T1000 (cell line): ENCODE results near the gene UBN1.
"Not testable (repeated sequence)": the region's sequence is repeated elsewhere in the genome, so short reads cannot be mapped to it uniquely, and the experiment has no call there.

Experiments
- DNase-seq: peaks from one replicate; lab custom pipeline; 2025; ENCODE audit warnings: mixed read lengths; lab: John Stamatoyannopoulos, UW

Gene UBN1

DNA sequence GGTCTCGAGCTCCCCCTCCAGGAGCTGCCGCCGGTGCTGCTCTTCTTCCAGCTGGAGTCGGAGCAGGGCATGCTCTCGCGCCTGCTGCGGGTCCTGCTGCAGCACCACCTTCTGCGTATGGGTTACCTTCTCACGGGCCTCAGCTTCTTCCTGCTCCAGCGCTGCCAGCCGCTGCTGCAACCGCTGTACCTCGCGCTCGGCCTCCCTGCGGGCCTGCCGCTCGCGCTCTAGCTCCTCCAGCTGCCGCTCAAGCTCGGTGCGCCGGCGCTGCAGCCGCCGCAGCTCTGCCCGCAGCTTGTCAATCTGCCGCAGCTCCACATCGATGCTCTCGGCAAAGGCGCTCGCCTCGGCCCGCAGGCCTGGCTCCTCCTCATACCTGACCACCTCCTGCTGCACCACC is 36.9 kb downstream of the UBN1 start:
- no peak for DNase-seq

DNA sequence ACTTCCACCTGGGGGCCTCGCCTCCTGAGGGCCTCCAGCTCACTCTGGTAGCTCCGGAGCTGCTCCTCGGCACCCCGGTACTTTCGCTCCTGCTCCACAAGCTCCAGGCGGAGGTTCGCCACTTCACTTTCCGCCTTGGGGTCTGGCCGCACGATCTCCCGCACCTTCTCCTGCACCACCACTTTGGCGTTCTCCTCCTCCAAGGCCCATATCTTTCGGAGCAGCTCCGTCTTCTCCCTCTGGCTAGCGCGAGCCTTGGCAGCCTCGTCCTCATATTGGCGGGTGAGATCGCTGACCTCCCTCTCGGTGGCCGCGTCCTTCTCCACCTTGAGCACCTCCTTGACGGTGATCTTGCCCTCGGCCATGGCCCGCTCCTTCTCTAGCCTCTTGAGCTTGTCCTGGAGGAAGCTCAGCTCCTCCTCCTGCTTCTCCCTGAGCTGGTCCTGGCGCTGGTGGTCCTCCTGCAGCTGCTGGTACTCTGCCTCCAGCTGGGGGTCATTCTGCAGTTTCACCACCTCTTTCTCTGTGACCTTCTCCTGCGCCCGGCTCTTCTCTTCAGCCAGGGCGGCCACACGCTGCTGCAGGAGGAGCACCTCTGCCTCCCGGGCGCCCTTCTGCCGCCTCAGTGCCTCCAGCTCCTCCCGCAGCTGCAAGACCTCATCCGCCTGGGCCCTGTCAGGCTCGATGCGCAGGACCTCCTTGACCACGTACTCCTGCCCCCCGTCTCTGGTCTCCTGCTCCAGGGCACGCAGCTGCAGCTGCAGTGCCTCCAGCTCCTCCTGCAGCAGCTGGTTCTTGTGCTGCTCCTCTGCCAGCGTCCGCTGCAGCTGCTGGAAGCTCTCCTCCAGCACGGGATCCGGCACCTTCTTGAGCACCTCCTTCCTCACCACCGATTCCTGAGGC is 37.9 kb downstream of the UBN1 start:
- no peak for DNase-seq

- no peak for DNase-seq
Measured at GRCh38 chr16:4886151-4886550, 38.9 kb downstream of the UBN1 start.

DNA sequence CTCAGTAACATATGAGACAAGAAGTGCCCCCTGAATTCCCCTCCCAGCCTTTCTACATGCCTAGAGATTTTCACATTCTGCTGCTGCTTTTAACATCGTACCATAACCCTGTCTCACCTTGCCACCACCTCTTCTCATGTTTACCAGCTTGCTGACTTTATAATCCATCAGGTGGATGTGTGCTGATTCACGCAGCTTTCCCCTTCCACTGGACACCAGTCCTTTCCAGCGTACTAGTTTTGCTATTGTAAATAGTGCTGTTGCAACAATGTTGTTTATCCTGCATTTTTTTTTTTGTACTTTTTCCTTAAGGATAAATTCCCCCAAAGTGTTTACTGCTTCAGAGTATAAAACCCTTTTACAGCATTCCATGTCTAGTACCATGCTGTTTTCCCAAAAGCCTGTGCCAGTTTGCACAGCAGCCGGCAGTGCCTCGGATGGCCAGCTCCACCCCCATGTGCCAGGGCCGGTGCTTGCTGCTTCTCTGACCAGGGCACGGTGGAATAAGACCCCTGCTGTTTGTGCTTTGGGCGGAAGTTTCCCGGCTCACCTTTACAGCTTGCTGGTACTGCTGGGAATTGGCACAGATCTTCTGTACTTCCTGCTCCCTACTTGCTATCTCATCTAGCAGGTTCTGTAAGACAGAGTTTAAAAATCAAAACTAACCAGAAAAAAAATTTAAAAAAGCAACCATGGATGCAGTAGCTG is 41.3 kb downstream of the UBN1 start:
- DNase-seq = no peak

DNA sequence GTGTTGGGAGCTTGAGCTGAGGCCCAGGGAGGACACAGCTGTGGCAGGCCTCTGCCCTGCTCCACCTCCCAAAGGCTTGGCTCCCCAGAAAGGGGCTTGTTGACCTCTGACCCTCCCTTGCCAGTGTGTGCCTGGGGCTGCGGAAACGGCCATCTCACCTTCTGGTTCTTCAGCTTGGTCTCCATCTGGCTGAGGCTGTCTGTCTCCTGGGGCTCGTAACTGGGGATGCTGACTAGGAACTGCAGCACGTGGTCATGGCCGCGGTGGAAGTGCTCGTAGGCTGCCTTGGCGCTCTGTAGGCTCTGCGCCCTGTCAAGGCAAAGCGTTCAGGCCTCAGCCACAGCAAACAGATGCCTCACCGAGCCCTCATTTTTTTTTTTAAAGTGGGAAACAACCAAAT is 42.7 kb downstream of the UBN1 start:
- no peak for DNase-seq

DNA sequence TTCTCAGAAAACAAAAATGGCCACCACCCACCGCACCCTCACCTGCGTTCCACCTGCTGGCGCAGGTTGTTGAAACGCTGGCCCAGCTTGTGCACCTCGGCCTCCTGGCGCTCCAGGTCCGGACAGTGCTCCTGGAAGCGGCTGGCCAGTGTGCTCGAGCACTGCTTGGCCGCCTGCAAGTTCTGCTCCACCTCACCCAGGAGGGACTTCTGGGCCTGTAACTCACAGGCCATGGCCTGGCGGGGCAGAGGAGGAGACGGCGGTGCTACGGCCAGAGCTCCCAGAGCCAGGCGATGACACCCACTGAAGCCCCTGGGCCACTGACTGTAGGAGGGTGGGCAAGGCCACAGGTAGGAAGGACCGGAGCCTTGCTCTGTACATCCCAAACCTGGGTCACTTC is 43.4 kb downstream of the UBN1 start:
- DNase-seq = no peak

DNA sequence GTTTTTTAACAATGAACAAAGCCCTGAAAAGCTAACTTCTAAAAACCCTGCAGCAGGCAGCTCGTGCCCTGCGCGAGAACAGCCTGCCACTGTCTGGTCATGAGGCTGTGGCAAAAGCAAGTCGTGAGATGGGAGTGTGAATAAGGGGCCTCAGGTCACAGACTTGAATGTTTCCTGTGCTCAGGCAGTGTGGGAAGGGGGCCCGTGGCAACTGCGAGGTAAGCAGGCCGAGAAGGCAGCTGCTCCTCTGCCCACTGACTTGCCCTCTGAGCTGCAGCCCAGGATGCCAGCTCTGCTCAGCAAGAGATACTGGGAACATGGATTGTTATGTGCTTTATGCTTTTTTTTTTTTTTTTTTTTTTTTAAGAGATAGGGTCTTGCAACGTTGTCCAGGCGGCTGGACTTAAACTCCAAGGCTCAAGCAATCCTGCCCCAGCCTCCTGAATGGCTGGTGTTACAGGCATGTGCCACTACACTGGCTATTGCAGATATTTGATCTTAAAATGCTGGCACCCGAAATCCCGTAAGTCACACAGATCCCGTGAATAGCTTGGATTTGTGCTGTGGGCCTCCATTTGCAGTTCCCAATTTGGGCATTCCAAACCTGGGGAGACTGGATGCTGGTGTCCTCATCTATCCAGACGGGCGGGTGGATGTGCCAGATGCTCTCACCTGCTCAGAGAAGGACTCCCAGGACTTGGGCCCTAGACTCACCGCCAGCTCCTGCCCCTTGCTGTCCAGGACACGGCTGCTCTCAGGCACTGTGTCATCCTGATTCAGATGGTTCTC is 44.0 kb downstream of the UBN1 start:
- no peak for DNase-seq

GRCh38 chr16:4891886-4892216 is 44.6 kb downstream of the UBN1 start:
- DNase-seq = no peak

DNA sequence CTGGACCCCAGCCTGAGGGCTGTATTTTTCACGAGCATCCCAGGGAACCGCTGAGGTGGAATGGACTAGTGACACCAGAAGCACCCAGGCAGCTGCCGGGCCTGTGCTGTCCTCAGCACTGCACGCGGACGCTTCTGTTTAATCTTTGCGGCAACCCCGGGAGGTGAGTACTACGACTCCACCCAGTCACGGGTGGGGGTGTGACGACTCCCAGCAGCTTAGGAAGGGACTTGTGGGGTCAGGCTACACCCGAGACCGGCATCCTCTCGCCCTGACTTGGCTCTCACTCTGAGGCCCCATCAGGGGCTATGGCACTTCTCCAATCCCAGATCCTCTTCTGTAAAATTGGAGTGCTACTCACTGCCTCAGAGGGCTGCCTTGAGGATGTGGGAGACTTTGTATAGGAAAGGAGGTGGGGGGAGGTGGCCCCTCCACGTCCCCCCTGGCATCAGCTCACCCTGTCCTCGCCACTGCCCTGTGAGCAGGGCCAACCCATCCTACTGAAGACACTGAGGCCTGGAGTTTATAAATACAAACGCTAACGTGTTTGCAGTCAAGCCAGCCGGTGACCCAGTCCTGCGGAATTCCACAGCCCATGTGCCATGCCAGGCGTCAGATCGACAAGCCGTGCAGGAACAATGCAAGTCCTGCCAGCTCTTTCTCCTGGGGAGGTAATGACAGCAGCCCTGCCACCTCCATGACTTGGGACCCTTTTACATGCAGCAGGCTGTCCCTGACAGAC is 45.3 kb downstream of the UBN1 start:
- no peak for DNase-seq

GRCh38 chr16:4893103-4893862 is 46.0 kb downstream of the UBN1 start:
- DNase-seq = no peak

DNA sequence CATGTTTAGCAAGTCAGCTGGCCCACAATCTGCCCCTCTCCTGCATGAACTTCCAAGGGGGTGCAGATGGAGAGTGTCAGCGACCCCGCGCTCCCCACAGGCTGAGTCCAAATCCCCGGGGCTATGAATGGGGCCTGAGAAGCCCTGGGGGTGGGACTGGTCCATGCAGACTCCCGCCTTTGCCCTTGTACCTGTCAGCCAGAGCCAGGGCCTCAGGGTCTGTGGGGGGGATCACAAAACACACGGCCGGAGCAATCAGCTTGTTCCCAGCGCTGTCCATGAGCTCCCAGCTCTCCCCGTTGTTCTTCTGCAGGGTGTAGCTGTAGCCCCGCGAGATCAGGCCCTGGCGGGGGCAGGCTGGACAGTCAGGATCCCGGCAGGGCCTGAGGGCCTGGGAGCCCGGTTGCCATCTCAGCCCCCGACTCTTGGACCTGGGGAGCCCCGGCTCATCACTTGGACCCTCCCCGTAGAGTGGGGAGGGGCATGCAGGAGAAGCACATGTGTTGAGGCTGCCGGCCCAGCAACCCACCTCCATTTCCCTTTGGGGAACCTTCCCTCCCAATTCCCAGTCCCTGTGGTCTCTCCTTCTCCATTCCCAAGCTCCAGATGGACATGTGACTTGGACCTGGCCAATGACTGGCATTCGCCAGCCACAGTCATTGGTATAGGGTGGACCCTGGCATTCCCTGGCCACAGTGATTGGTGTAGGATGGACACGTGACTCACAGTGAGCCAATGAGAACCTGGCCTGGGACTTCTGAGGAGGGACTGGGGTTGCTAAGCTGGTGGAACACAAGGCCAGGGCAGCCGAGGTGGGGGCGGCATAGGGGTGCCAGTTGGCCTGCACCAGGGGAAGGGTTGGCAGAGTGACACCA is 47.2 kb downstream of the UBN1 start:
- no peak for DNase-seq

GRCh38 chr16:4895366-4895765 is 48.1 kb downstream of the UBN1 start:
- no peak for DNase-seq

- DNase-seq = not testable (repeated sequence)
Measured at GRCh38 chr16:4896761-4897160, 49.5 kb downstream of the UBN1 start.

DNA sequence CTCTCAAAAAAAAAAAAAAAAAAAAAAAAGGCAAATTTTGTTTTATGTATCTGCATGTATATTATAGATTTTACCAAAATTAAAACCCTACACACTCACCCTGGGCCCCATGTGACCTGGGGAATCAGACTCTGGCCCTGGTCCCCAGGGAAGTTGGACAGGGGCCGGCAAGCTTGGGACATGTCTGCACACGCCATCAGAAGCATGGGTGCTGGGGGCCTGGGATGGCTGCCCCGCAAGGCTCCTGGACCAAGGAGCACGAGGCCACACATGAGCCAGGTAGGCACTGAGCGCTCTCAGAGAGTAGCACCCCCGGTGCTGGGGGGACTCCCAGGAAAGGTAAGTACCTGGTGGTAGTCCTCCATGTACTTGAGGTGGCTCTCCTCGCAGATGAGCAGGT is 50.0 kb downstream of the UBN1 start:
- DNase-seq = no peak

- no peak for DNase-seq
Measured at GRCh38 chr16:4898811-4899473, 51.7 kb downstream of the UBN1 start.

DNA sequence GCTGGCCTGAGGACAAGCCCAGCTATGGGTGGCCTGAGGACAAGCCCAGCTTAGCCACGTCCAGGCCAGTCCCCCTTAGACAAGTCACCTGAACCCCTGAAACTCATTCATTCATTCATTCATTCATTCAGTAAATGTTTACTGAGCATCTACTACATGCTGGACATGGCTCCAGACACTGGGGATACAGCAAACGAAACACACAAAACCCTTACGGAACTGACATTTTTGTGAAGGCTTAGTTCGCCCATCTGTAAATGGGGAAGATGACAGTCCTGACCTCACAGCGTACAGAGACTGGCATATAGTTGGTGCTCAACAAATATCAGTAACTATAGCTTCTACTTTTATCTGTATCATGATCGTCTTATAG is 52.2 kb downstream of the UBN1 start:
- no peak for DNase-seq

DNA sequence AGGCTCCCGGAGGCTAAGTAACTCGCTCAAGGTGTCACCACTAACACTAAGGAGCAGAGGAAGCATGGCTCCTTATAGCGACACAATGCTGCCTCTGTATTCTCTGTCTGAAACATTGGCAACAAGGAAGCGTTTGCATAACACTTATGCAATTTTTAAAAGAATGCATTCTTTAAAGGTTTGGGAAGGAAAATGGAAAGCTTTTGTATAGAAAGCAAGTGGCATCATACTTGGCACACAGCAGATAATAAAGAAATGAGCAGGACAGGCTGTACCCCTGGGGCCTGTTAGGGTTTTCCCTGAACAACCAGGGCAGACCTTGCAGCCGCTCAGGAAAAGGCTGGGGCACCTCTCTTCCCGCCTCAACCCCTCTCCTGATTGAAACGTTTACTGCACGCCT is 52.8 kb downstream of the UBN1 start:
- DNase-seq = no peak

- DNase-seq = no peak
Measured at GRCh38 chr16:4900750-4901149, 53.5 kb downstream of the UBN1 start.

- no peak for DNase-seq
Measured at GRCh38 chr16:4902038-4902437, 54.8 kb downstream of the UBN1 start.
